ENCODE data around the gene CD28. TPM values are rescaled to one million over a fixed set of nuclear protein-coding genes. Genes with fewer than 3 reads are reported as not detected.
"Not testable (repeated sequence)": the region's sequence is repeated elsewhere in the genome, so short reads cannot be mapped to it uniquely, and the experiment has no call there.

CD28 gene
- total RNA-seq, 1 donor from 2014 or later = under 0.01 TPM

- DNase-seq = no peak
These were observed 17.6 kb upstream of the CD28 start for GRCh38 chr2:203688798-203689197.

GRCh38 chr2:203689426-203690116, 16.9 kb upstream of the CD28 start:
- no peak for DNase-seq

- DNase-seq = no peak
These were observed 16.4 kb upstream of the CD28 start for GRCh38 chr2:203690117-203690431.

DNA sequence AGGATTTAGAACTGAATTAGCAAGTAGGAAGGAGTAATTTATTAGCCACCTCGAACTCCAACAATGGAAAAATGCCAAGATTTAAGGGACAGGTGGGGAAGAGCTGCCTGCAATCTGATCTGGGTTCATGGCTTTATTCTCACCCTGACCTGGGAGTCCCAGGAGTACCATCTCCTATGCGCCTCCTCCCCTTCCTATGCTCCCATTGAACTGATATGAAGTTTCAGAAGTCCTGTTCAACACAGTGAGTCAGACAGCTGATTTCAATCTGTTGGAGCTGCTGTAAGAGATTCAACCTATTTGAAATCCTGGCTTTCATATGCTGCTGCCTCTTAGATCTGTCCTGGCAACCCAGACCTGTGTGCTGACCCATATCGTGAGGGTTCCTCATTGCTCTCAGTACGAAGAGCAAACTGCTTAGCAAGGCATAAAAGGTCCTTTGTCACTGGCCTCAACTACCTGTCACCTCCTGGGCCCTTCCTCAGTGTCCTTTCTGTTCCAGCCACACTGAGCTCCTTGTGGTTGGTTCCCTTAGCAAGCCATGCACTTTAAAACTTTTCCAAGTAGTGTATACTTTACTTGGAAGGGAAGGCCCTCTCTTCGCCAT, 15.9 kb upstream of the CD28 start:
- DNase-seq = peak; percentile 21

DNA sequence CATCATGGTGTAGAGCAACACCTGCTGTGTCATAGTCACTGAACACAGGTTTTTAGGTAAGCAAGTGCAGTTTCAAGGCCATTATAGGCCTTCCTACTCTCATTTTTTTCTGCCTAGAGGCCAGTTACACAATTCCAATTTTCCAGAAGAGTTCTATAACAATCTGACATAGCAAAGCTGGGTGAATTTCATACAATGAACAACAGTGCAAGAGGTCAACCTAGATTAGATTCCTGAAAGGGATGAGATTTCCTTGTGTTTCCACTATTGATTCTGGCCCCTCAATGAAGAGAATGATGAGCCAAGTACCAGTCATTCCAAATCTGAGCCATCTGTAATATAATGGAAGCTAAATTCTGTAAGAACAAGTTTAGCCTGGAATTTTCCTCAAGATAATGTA, 15.3 kb upstream of the CD28 start:
- peak; percentile 55 for DNase-seq

DNA sequence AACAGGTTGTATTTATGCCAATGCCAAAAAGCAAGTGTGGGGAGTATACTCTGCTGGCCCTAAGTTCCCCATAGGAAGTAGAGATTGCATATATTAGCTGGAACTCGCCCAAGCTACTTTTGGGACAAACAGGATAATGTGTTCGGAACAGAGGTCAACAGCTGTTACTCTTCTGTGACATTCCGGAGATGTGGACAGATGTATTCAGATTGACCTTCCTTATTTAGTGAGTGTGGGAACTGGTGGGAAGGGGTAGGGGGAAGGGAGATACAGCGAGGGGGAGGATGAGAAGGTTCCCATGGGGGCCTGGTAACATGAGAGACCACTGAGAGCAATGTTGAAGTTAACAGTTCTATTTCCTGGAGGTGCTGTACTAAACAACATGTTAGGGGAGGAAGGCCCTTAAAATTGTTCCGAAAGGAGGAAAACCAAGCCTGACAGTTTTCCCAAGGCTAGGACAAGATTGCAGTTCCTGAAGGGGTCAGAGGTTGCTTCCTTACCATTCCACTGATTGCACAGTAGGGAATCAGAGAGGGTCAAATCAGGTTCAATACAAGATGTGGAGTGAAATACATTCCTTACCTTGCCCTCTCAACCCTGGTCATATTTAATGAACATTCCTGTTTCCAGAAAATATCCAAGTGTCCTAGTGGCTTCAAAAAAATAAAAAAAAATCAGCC, 14.3 kb upstream of the CD28 start:
- DNase-seq = peak; percentile 90

DNA sequence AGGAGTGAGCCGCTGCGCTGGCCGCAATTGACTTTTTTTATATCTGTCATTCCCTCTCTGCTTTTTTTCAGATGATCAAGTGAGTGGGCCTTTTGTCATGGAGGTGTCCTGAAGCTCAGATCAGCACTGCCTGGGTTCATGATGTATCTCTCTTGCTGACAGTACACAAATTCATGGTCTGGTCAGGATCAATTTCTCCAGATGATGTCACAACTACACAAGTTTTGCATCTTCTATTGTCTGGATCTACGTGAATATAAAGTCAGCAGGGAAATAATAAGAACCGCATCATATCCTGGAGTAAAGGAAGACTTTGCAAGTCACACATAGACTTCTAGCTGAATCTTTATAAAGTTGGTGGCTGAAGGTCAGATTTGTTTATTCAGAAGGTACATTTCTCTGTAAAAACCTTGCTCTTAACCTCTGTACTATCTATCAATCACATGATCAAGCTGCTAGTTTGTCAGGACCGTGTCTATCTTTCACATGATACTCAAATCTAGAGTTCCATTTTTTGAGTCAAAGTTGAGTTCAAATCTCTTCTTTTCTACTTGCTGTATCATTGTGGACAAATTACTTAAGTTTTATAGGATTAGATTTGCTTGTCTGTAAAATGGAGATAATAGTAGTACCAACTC, 13.1 kb upstream of the CD28 start:
- peak; percentile 49 for DNase-seq

GRCh38 chr2:203694191-203694590, 12.2 kb upstream of the CD28 start:
- DNase-seq = no peak

DNA sequence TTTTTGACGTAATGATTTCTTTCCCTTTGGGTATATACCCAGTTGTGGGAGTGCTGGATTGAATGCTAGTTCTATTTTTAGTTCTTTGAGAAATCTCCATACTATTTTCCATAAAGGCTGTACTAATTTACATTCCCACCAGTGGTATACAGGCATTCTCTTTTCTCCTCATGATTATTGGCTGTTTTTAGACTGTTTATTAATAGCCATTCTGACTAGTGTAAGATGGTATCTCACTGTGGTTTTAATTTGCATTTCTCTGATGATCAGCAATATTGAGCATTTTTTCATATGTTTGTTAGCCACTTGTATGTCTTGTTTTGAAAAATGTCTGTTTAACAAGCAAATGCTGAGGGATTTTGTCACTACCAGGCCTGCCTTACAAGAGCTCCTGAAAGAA, 9.2 kb upstream of the CD28 start:
- DNase-seq = no peak

- not testable (repeated sequence) for DNase-seq
These were observed 8.7 kb upstream of the CD28 start for GRCh38 chr2:203697763-203698162.

- not testable (repeated sequence) for DNase-seq
These were observed 8.0 kb upstream of the CD28 start for GRCh38 chr2:203698410-203698809.

- DNase-seq = no peak
These were observed 2.0 kb upstream of the CD28 start for GRCh38 chr2:203704430-203704829.

DNA sequence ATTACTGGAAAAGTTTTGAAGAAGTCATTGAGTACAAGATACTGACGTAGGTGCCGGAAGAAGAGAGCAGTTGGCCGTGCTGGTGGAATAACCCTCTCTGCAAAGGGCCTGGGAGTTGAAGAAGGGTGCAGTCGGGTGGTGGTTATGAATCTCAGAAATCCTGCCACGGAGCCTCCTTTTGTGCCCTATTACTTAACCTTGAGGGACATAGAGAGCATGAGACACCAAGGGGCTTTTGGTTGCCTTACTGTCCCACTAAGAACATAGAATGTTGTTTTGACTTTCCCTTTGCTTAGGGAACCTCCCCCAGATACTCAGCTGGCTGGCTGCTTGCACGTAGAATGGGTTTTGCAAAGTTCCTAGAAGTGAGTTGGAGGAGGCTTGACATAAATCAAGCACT, 1.3 kb upstream of the CD28 start:
- no peak for DNase-seq

DNA sequence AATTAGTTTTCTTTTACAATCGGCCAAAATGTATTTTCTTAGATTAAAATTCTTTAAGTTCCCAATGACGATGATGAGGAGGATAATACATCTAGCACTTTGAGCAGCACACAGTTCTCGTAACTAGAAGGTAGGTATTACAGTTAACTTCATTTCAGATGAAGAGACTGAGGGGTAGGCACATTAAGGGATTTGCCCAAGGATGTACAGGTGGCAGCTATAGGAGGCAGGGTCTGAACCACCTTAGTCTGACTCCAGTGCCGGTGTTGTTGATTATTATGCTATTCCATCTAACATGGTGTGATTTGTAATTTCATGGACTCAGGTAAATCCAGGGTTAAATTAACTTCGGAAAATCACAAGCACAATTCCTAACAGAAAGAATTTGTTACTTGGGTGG, 1.1 kb downstream of the CD28 start:
- DNase-seq = no peak

DNA sequence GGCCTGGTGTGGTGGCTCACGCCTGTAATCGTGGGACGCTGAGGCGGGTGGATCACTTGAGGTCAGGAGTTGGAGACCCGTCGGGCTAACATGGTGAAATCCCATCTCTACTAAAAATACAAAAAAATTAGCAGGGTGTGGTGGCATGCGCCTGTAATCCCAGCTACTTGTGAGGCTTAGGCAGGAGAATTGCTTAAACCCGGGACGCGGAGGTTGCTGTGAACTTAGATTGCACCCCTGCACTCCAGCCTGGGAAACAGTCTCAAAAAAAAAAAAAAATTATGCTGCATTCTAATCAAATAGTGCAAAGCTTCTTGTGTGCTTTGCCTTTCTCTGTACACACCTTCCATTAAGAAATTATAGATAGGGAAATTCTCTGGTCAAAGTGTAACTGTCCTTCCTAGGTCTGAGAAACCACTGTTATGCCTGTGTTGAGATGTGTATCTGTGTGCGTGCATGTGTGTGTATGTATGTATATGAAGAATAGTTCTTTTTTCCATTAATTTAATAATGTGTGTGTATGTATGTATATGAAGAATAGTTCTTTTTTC, 2.5 kb downstream of the CD28 start:
- DNase-seq = no peak

- DNase-seq = no peak
These were observed 3.1 kb downstream of the CD28 start for GRCh38 chr2:203709416-203710040.

- DNase-seq = peak; percentile 11
These were observed 3.8 kb downstream of the CD28 start for GRCh38 chr2:203710226-203710625.

GRCh38 chr2:203710952-203711351, 4.5 kb downstream of the CD28 start:
- no peak for DNase-seq

- no peak for DNase-seq
These were observed 5.0 kb downstream of the CD28 start for GRCh38 chr2:203711399-203711798.

DNA sequence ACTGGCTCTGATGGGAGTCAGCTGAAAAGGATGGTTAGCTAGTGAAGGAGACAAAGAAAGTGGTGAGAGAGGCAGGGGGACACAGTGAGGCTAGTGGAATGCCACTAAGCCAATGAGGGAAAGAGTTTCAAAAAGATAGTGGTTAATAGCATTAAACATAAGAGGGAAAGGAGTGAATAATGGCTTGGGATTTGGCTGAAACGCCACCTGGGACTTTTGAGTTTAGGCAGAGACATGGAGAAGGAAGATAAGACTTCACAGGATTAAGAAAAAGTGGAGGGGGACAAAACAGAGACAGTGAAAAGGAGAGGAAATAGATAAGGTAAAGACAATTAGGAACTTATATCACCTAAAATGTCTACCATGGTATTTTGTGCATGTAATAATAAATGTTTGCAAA, 6.9 kb downstream of the CD28 start:
- no peak for DNase-seq

DNA sequence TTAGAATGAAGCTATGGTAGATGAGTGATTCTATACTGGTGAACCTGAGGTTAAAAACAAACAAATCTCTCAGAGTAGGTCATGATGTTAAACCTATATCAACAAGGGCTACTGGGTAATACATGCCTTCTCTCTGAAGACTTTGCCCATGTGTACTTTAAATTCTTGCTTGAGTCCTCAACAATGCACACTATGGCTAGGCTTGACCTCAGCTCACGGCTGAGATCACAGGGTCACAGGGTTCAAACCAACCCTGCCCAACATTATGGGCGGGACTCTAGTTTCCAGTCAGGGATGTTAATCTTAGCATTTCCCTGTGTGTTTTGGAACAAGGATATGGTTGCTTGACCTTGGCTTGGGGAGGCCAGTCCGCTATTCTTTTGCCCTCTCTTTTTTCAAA, 7.7 kb downstream of the CD28 start:
- DNase-seq = peak; percentile 13

DNA sequence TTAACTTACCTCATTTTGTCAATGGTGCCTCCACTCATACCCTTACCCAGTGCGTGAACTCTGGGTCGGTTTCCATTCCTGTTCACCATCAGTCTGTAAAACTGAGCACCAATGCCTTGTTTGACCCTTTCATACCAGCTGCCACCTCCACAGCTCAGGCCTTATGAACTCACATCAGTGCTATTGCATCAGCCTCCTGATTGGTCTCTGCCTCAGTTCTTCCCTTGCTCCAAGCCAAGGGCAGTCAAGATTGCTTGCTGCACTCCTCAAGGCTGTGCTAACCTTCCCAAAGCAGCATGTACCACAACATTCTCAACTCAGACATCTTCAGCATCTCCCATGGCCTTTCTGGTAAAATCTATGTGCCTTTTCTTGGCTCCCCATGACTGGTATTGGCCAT, 9.3 kb downstream of the CD28 start:
- DNase-seq = no peak

- peak; percentile 83 for DNase-seq
These were observed 11.6 kb downstream of the CD28 start for GRCh38 chr2:203718087-203718486.

All from dermis blood vessel endothelial cell (primary cell).